IMR-90 (cell line): ENCODE measurements around the gene CRISPLD2. TPM values are rescaled to one million over a fixed set of nuclear protein-coding genes. Genes with fewer than 3 reads are reported as not detected.
A peak's percentile ranks its signal among the peaks of the same experiment; 100 is the strongest.

ENCODE experiments used
- ATAC-seq: fragments of 200-7000 bp; cut with Tn5 transposase; 2 replicates; pipeline ENCODE4 v1.9.1; 2020; ENCODE audit warnings: low read depth, mild to moderate bottlenecking, moderate library complexity
- BruUV-seq: library from RNA; stranded (reverse); fragments of 400-500 nt; replicated peaks from 2 replicates; lab custom pipeline; 2021; lab: Mats Ljungman, UMichigan
- CTCF ChIA-PET: fragments of 300-600 bp; formaldehyde crosslinking; extraction: SDS; loops from one replicate; lab custom pipeline; 2021; ENCODE audit warnings: antibody characterized with exemption; lab: Yijun Ruan, JAX
- POLR2A ChIA-PET: fragments of 300-600 bp; sonication (Branson Sonifier 250); formaldehyde crosslinking; loops from one replicate; lab custom pipeline; 2022; ENCODE audit warnings: antibody characterized with exemption; ENCODE audit not compliant: unreplicated experiment; lab: Charles Lee
- DNase-seq: peaks from one replicate; pipeline ENCODE4 v3.0.0; 2013
- H2AFZ ChIP-seq: replicated peaks from 2 replicates; pipeline ENCODE3; 2013; ENCODE audit warnings: low read length, mild to moderate bottlenecking; ENCODE audit not compliant: poor library complexity
- H2AK5ac ChIP-seq: 2 replicates; pipeline ENCODE4 v1.6.1; 2013; ENCODE audit warnings: low read depth, low read length, inconsistent platforms
- H2AK9ac ChIP-seq: replicated peaks from 2 replicates; pipeline ENCODE3; 2013; ENCODE audit warnings: mild to moderate bottlenecking, low read depth, low read length, moderate library complexity; ENCODE audit not compliant: poor library complexity
- H2BK120ac ChIP-seq: 2 replicates; pipeline ENCODE4 v1.6.1; 2013; ENCODE audit warnings: low read depth, low read length, inconsistent platforms
- H2BK15ac ChIP-seq: 3 replicates; pipeline ENCODE4 v1.6.1; 2013; ENCODE audit warnings: low read depth, low read length, inconsistent platforms
- H2BK20ac ChIP-seq: 2 replicates; pipeline ENCODE4 v1.6.1; 2013; ENCODE audit warnings: low read depth, mild to moderate bottlenecking, inconsistent platforms, low read length, moderate library complexity
- H2BK5ac ChIP-seq: 2 replicates; pipeline ENCODE4 v1.6.1; 2013; ENCODE audit warnings: mild to moderate bottlenecking, low read depth, low read length, inconsistent platforms; ENCODE audit not compliant: poor library complexity, severe bottlenecking
- H3K14ac ChIP-seq: replicated peaks from 2 replicates; pipeline ENCODE4 v1.6.1; 2013; ENCODE audit warnings: low read depth, low read length, inconsistent platforms
- H3K18ac ChIP-seq: 2 replicates; pipeline ENCODE4 v1.6.1; 2013; ENCODE audit warnings: low read depth, low read length, control low read depth
- H3K23ac ChIP-seq: 2 replicates; pipeline ENCODE4 v1.6.1; 2013; ENCODE audit warnings: low read depth, low read length, inconsistent platforms
- H3K27ac ChIP-seq: 2 replicates; pipeline ENCODE4 v1.5.1; 2013; ENCODE audit warnings: mild to moderate bottlenecking, control low read depth, low read length; ENCODE audit not compliant: insufficient read depth
- H3K27me3 ChIP-seq: 2 replicates; pipeline ENCODE4 v1.6.1; 2013; ENCODE audit warnings: low read length; ENCODE audit not compliant: control insufficient read depth, insufficient read depth
- H3K36me3 ChIP-seq: 2 replicates; pipeline ENCODE4 v1.6.1; 2013; ENCODE audit warnings: low read length, mixed read lengths; ENCODE audit not compliant: control insufficient read depth, insufficient read depth
- H3K4ac ChIP-seq: 2 replicates; pipeline ENCODE4 v1.6.1; 2013; ENCODE audit warnings: low read depth, low read length, inconsistent platforms
- H3K4me1 ChIP-seq: 2 replicates; pipeline ENCODE4 v1.6.1; 2013; ENCODE audit warnings: low read length, mixed read lengths; ENCODE audit not compliant: control insufficient read depth, insufficient read depth
- H3K4me2 ChIP-seq: 2 replicates; pipeline ENCODE4 v1.6.1; 2013; ENCODE audit warnings: low read depth, mild to moderate bottlenecking, control low read depth, low read length, moderate library complexity
- H3K4me3 ChIP-seq: 2 replicates; pipeline ENCODE4 v1.5.1; 2013; ENCODE audit warnings: low read depth, mild to moderate bottlenecking, control low read depth, low read length, moderate library complexity; ENCODE audit not compliant: insufficient read depth
- H3K56ac ChIP-seq: 2 replicates; pipeline ENCODE4 v1.6.1; 2013; ENCODE audit warnings: low read length, inconsistent platforms; ENCODE audit not compliant: insufficient read depth; ENCODE audit errors: extremely low read depth
- H3K79me1 ChIP-seq, 2 experiments: 2 replicates each; pipeline ENCODE4 v1.6.1; 2013; ENCODE audit warnings: low read length in 2 of 2, inconsistent platforms in 1 of 2, low read depth in 1 of 2
- H3K9ac ChIP-seq: 2 replicates; pipeline ENCODE4 v1.6.1; 2013; ENCODE audit warnings: low read depth, low read length, control low read depth
- H3K9me1 ChIP-seq: 2 replicates; pipeline ENCODE4 v1.6.1; 2013; ENCODE audit warnings: low read length, inconsistent platforms; ENCODE audit not compliant: insufficient read depth
- H3K9me3 ChIP-seq: 2 replicates; pipeline ENCODE4 v1.6.1; 2013; ENCODE audit warnings: low read length; ENCODE audit not compliant: control insufficient read depth, insufficient read depth
- H4K20me1 ChIP-seq: 2 replicates; pipeline ENCODE4 v1.6.1; 2013; ENCODE audit warnings: low read length, inconsistent platforms; ENCODE audit not compliant: insufficient read depth
- H4K5ac ChIP-seq: 2 replicates; pipeline ENCODE4 v1.6.1; 2013; ENCODE audit warnings: mild to moderate bottlenecking, low read depth, low read length, control low read depth
- H4K8ac ChIP-seq, 2 experiments: 2 replicates each; pipeline ENCODE4 v1.6.1; 2013; ENCODE audit warnings: low read depth in 2 of 2, low read length in 2 of 2, control low read depth in 1 of 2, inconsistent platforms in 1 of 2
- H4K91ac ChIP-seq: 2 replicates; pipeline ENCODE4 v1.6.1; 2013; ENCODE audit warnings: low read depth, low read length, inconsistent platforms; ENCODE audit not compliant: insufficient read depth
- BHLHE40 ChIP-seq: fragments of 150-350 bp; IDR thresholded peaks from 2 replicates; pipeline ENCODE4 v1.6.1; 2016; ENCODE audit warnings: mild to moderate bottlenecking, low read depth, low read length
- CEBPB ChIP-seq: IDR thresholded peaks from 2 replicates; pipeline ENCODE4 v1.6.1; 2012; ENCODE audit warnings: low read depth, low read length, improper control_type of control experiment
- CHD1 ChIP-seq: IDR thresholded peaks from 2 replicates; pipeline ENCODE4 v1.6.1; 2012; ENCODE audit warnings: low read depth, low read length, improper control_type of control experiment
- ELK1 ChIP-seq: fragments of 150-350 bp; IDR thresholded peaks from 2 replicates; pipeline ENCODE4 v1.6.1; 2016; ENCODE audit warnings: low read depth, mild to moderate bottlenecking, low read length, moderate library complexity, borderline replicate concordance
- FOS ChIP-seq: fragments of 150-350 bp; IDR thresholded peaks from 2 replicates; pipeline ENCODE4 v1.6.1; 2016; ENCODE audit warnings: low read depth, low read length
- MAFK ChIP-seq: IDR thresholded peaks from 2 replicates; pipeline ENCODE4 v1.6.1; 2012; ENCODE audit warnings: low read depth, low read length, improper control_type of control experiment
- MAZ ChIP-seq: IDR thresholded peaks from 2 replicates; pipeline ENCODE4 v1.6.1; 2012; ENCODE audit warnings: low read depth, mild to moderate bottlenecking, low read length, improper control_type of control experiment, moderate library complexity, borderline replicate concordance
- MXI1 ChIP-seq: IDR thresholded peaks from 2 replicates; pipeline ENCODE4 v1.6.1; 2012; ENCODE audit warnings: low read depth, mild to moderate bottlenecking, low read length, moderate library complexity, borderline replicate concordance
- NFE2L2 ChIP-seq: fragments of 150-350 bp; IDR thresholded peaks from 2 replicates; pipeline ENCODE4 v1.6.1; 2016; ENCODE audit warnings: low read depth, mild to moderate bottlenecking, low read length
- POLR2A ChIP-seq: IDR thresholded peaks from 2 replicates; pipeline ENCODE4 v1.6.1; 2012; ENCODE audit warnings: mild to moderate bottlenecking, low read depth, low read length
- RAD21 ChIP-seq: IDR thresholded peaks from 2 replicates; pipeline ENCODE4 v1.6.1; 2012; ENCODE audit warnings: low read length, improper control_type of control experiment
- RCOR1 ChIP-seq: IDR thresholded peaks from 2 replicates; pipeline ENCODE4 v1.6.1; 2012; ENCODE audit warnings: mild to moderate bottlenecking, low read length, improper control_type of control experiment; ENCODE audit not compliant: insufficient replicate concordance
- RFX5 ChIP-seq: IDR thresholded peaks from 2 replicates; pipeline ENCODE4 v1.8.0; 2012; ENCODE audit warnings: low read depth, mild to moderate bottlenecking, low read length, moderate library complexity
- USF2 ChIP-seq: fragments of 150-350 bp; IDR thresholded peaks from 2 replicates; pipeline ENCODE4 v1.6.1; 2017; ENCODE audit warnings: mild to moderate bottlenecking, antibody characterized with exemption, low read length, low read depth
- WGBS, 2 experiments: methylation state at CpG; one replicate each; pipeline versions ENCODE4 v1.1.5 to v1.1.7; 2013; ENCODE audit warnings: missing lambda C conversion rate in 2 of 2; ENCODE audit not compliant: insufficient read length in 1 of 2; ENCODE audit errors: extremely low coverage in 2 of 2; 5-methylcytosine and 5-hydroxymethylcytosine counted together
- dilution Hi-C: fragments of 300-500 bp; cut with HindIII; formaldehyde crosslinking; loops from one replicate; pipeline ENCODE4 v1.14.3; 2018; ENCODE audit warnings: low sequenced_read_pairs; ENCODE audit not compliant: unreplicated experiment
- in situ Hi-C: fragments of 300-500 bp; cut with MboI; formaldehyde crosslinking; loops from 3 replicates; pipeline ENCODE4 v1.14.3; 2019; ENCODE audit warnings: low sequenced_read_pairs, inconsistent platforms, mixed read lengths
- intact Hi-C: fragments of 100-400 bp; cut with micrococcal nuclease; formaldehyde crosslinking; loops from 2 replicates; pipeline ENCODE4 v1.10.0; 2022
- polyA plus RNA-seq, 3 experiments: library from polyadenylated mRNA; depleted of rRNA; stranded (reverse); fragments of >200 nt; gene quantifications; 2 replicates each; pipeline ENCODE4 v1.2.3, GENCODE V29; 2012; ENCODE audit warnings: low replicate concordance in 1 of 3
- total RNA-seq: library from RNA; depleted of rRNA; stranded (reverse); fragments of >200 nt; gene quantifications from 2 replicates; pipeline ENCODE4 v1.2.3, GENCODE V29; 2012

The CRISPLD2 gene
- total and polyA plus RNA-seq, 2 of the 4 experiments (the other 2 are of a cell fraction): 23.1 to 37.5 TPM

DNA sequence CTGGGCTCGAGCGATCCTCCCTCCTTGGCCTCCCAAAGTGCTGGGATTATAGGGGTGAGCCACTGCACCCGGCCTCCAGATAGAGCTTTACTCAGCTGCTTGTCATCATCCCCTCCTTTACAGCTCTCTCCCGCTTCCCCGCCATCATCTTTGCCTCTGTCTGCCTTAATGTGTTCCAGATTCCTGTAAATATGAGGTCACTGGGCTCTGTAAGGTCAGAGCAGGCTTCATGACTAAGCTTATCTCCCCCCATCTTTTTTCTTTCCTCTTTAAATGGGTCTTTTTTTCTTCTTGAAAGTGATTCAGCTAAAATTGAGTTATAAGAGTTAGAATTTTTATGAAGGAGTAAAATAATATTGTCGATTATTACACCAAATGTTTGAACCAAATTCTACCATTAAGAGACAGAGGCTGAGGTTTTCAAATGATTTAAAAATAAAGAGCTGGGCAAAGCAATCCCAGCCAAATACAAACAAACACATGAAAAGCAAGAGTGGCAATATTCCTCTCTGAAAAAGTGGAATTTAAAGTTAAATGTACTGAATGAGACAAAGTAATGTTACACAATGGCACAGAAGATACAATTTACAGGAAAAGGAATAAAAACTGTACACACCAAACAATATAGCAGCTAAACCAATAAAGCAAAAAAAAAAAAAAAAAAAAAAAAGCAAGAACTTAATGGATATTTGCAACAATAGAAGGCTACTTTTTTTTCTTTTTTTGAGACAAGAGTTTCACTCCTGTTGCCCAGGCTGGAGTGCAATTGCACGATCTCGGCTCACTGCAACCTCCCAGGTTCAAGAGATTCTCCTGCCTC is 62.1 kb downstream of the CRISPLD2 start:
- ChIA-PET CTCF (interaction anchor here (1.8 kb wide), 1 partner anchor 128 kb away, joined by 5 read pairs; no protein-coding TSS in a partner anchor), POLR2A (no interaction called here)
- no peak overlapping the region for H3K4me3 ChIP-seq
- peak overlapping the region in 1 of 2 experiments; percentile 27; a peak in 1 of 4 replicates for H4K8ac ChIP-seq
- no peak overlapping the region for H3K23ac ChIP-seq
- peak overlapping the region; percentile 59; the same call in 1 of the 2 replicates for H2BK20ac ChIP-seq
- no peaks in the 10 kb centered on the region for H3K9me3 ChIP-seq
- H3K4me2 ChIP-seq: no peak overlapping the region
- peaks cover 2 to 6% of the 10 kb centered on the region in 2 experiments; a peak in 1 of 4 replicates for H3K79me1 ChIP-seq
- no peak overlapping the region; the same call in 1 of the 2 replicates for H3K56ac ChIP-seq
- no peaks in the 10 kb centered on the region for H4K20me1 ChIP-seq
- H3K36me3 ChIP-seq: peaks cover 56% of the 10 kb centered on the region
- peak overlapping the region; percentile 84 for H2BK5ac ChIP-seq
- no peak overlapping the region for H3K9ac ChIP-seq
- peak overlapping the region; percentile 22; the same call in 1 of the 2 replicates for H4K5ac ChIP-seq
- no peak overlapping the region for H2AK9ac ChIP-seq
- no peak overlapping the region for H2BK15ac ChIP-seq
- in situ Hi-C loops (no loop called here), dilution Hi-C loops (no loop called here), intact Hi-C loops (no loop called here)
- H4K91ac ChIP-seq: no peak overlapping the region
- H3K4me1 ChIP-seq: peaks cover 3% of the 10 kb centered on the region
- DNase-seq (peak; percentile 97), ATAC-seq (peak; percentile 99)
- H3K4ac ChIP-seq: peak overlapping the region; percentile 90; the same call in 1 of the 2 replicates
- WGBS, 2 experiments: no CpG with 5 or more reads among the region's 8 CpGs
- peak overlapping the region; percentile 82; the same call in 1 of the 2 replicates for H3K27ac ChIP-seq
- H2AK5ac ChIP-seq: no peak overlapping the region
- no TSS peak for BruUV-seq
- 0 out of 2 replicates have a peak overlapping the region, but pooled peaks have one; percentile 27 for H3K18ac ChIP-seq
- H2AFZ ChIP-seq: no peak overlapping the region
- H2BK120ac ChIP-seq: peak overlapping the region; percentile 59
- H3K9me1 ChIP-seq: no peaks in the 10 kb centered on the region; the same call in none of the 2 replicates
- no peaks in the 10 kb centered on the region for H3K27me3 ChIP-seq
- no peak overlapping the region for H3K14ac ChIP-seq
- TF ChIP-seq RFX5: no peak
- TF ChIP-seq ELK1: no peak
- TF ChIP-seq RCOR1: no peak
- TF ChIP-seq MAZ: peak; percentile 51; the same call in 1 of the 2 replicates
- no peak for TF ChIP-seq MXI1
- TF ChIP-seq BHLHE40: no peak
- TF ChIP-seq MAFK: peak; percentile 70
- no peak; the same call in 1 of the 2 replicates for TF ChIP-seq RAD21
- no peak for TF ChIP-seq CHD1
- TF ChIP-seq CEBPB: no peak
- no peak for TF ChIP-seq USF2
- no peak for TF ChIP-seq POLR2A
- TF ChIP-seq FOS: peak; percentile 63; the same call in 1 of the 2 replicates
- peak; percentile 88 for TF ChIP-seq NFE2L2
